Caki2 (cell line): ENCODE data around the gene PEX14. TPM values are rescaled to one million over a fixed set of nuclear protein-coding genes. Genes with fewer than 3 reads are reported as not detected.

ENCODE experiments used
- DNase-seq: peaks from one replicate; pipeline ENCODE4 v3.0.0-alpha.2; 2015; ENCODE audit warnings: low read depth
- in situ Hi-C: cut with HindIII; loops from 2 replicates; pipeline ENCODE4 v1.10.0; 2016; ENCODE audit warnings: low sequenced_read_pairs, low pct_unique_long_range_greater_than_20kb, mixed read lengths
- total RNA-seq: library from RNA; depleted of rRNA; stranded (reverse); fragments of >200 nt; shearing (Covaris generic); gene quantifications from 2 replicates; pipeline ENCODE4 v1.2.3, GENCODE V29; 2014; ENCODE audit warnings: low replicate concordance

Gene PEX14
- total RNA-seq, 1 experiment from 2014 or later: 24.9 TPM

DNA sequence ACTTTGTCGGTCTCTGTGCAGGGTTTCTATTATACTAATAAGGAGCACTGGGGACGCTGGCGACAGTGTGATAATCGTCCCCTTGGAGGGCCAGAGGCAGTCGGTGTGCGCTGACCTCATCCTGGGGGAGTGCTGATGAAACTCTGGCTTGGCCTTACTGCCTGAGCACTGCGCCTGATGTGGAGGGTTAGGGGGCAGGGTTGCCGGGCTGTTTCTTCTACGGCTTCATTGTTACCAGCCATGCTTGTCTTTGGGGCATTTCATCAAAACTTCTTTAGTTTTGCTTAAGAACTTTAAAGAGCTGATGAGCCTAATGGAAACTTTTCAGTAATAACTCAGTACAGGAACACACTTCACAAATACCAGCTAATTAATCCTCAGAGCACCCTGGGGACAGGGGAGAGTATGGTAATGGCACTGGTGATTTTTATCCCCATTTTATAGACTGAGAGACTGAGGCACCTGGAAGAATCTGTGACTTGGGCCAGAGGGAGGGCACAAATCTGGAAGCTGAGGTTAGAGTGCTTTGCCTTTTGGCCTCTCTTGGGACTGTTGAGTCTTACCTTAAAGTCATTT is 81.8 kb downstream of the PEX14 start:
- in situ Hi-C loops: no loop called here
- DNase-seq: no peak

DNA sequence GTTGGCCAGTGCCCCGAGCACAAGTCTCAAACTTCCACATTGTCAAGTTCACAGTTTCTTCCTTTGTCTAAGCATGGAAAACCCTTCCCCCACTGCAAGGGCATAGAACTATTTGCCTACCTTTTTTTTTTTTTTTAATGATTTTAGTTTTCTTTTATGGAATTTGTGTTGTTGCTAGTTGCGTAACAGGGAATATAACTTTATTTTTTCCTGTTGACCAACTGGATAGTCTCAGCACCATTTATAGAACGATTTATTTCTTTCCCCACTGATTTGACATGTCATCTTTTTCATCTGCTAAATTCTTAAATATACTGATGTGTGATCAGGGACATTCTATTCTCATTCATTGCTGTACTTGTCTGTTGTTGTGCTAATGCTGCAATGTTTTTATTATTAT is 83.0 kb downstream of the PEX14 start:
- no peak for DNase-seq
- in situ Hi-C loops: no loop called here

DNA sequence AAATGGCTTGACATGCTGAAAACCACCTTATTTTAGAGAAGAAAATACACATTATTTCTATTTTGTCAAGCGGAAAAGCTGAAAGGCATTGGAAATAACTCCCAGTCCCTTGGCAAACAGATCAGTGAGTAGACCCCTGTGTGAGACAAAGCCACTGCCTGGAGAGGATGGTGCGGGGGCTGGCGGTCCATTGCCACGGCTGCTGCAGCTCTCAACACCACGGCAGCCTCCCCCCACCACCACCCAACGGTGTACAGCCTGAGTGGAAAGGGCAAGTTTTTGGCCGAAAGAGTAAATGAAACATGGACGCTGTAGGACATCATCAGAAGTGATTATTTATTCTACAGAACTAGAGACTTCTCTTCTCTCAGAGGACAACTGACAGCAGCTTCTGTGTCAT is 84.6 kb downstream of the PEX14 start:
- no peak for DNase-seq
- in situ Hi-C loops: no loop called here

DNA sequence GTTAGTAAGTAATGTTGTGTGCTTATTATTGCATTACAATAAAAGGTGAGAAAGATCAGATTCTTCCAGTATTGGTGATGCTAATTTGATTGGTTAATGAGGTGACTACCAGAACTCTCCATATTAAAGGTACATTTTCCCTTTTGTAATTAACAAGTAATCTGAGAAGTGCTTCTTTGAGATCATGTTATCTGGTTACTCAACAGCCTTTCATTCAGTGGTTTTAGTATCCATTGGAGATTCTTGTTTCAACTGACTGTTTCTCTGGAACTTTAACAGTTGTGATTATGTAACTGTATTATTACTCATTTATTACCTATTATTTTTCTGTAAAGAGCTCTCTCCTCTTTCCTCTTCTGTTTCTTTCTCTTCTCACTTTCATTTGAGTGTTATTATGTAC is 86.7 kb downstream of the PEX14 start:
- in situ Hi-C loops: no loop called here
- DNase-seq: no peak

DNA sequence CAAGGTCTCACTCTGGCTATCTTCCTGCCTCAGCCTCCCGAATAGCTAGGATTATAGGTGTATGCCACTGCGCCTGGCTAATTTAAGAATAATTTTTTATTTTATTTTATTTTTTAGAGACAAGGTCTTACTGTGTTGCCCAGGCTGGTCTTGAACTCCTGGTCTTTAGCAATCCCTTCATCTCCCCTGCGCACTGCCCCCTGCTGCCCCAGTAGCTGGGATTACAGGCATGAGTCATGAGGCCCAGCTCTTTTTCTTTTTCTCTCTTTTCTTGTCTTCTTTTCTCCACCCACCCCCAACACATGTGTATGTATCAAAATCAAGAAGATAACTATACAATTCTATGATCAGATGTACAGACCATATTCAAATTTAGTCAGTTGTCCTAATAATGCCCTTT is 87.2 kb downstream of the PEX14 start:
- in situ Hi-C loops: no loop called here
- no peak for DNase-seq

DNA sequence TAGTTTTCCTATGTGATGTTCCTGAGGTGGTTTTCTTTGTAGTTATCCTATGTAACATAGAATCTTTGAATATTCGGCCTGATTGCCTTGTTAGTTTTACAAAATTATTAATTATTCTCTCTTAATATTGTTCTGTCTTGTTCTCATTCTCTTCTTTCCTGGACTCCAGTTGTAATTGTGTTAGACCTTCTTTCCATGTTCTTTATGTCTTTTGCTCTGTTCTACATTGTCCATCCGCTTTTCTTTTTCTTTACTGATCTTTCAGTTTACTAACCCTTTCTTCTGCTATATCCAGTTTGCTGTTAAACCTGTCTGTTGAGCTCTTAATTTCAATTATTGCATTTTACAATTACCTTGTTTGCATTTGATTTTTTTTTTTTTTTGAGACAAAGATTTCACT is 89.3 kb downstream of the PEX14 start:
- DNase-seq: peak; percentile 42
- in situ Hi-C loops: no loop called here

DNA sequence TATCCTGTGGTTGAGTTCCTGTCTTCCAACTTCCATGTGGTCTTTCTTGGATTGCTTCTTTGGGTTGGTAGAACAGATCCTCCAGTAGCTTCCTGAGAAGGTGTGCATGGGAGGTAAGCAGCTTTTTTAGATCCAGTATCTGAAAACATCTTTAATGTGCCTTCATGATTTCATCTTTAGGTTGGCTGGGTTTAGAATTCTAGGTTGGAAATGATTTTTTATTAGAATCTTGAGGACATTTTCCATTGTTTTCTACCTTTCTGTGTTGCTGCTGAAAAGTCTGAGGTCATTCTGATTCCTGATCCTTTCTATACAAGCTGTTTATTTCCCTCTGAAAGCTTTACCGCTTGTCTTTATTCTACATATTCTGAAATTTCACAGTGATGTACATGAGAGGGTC is 94.8 kb downstream of the PEX14 start:
- in situ Hi-C loops: no loop called here
- DNase-seq: no peak

DNA sequence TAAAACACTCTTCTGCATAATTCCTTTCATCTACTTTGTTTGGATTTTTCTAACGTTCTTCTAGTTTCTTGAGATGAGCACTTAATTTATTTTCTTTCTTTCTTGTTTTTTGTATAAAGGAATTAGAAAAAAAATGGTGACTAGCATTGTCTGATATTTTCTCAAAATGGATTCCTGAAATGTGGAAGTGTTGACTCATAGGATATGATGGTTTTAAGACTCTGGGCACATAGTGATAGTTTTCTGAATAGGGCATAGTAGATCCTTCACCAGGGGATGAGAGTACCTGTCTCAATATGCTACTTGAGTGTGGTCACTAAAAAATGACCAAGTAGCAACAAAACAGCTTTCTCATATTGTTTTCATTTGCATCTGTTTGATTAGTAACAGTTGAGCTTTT is 100.9 kb downstream of the PEX14 start:
- in situ Hi-C loops: no loop called here
- peak; percentile 6 for DNase-seq

DNA sequence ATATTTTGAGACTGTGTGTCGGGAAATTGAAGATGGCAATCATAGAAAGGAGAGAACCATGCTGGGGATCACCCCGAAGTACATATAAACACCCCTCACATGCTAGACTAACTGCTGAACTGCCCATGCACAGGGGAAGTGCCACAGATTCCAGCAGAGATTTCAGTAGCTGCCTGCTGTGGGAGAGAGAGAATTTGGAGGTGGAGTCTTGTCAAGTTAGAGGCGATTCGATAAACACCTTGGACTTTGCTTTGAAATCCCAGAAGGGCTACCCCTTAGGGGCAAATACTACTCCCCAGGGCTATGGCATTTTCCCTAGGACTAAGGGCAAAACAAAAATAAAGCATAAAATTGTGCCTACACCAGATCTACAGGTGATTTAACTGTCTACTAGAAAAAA is 103.3 kb downstream of the PEX14 start:
- DNase-seq: no peak
- in situ Hi-C loops: no loop called here

DNA sequence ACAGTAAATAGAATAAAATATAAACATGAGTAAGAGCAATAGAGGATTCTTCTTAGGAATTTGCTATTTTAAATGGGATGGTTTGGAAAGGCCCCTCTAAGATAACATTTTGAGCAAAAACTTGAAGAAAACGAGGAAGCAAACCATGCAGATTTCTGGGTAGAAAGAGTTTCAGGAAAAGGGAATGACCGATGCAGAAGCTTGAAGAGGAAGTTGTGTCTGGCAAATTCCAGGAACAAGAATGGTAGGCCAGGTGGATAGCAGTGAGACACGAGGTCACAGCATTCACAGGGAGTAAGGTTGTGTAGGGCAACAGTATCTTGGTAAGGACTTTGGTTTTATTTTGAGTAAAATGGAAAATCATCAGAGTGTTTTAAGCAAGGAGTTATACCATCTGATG is 108.9 kb downstream of the PEX14 start:
- in situ Hi-C loops: no loop called here
- no peak for DNase-seq

DNA sequence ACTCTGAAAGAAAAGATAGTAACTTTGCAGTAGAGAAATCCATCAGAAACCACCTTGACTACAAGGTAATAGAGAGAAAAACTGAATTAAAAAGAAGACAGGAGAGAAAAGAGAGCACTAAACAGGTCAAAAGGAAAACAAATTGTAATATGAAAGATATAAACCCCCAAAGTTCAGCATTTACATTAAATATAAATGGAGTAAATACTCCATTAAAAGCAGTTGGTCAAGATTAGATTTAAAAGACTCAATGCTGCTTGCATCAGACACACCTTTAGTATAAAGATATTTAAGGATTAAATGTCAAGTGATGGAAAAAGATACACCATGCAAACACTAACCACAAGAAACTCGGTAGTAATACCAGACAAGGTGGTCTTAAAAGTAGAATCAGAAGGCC is 110.5 kb downstream of the PEX14 start:
- in situ Hi-C loops: no loop called here
- DNase-seq: no peak

DNA sequence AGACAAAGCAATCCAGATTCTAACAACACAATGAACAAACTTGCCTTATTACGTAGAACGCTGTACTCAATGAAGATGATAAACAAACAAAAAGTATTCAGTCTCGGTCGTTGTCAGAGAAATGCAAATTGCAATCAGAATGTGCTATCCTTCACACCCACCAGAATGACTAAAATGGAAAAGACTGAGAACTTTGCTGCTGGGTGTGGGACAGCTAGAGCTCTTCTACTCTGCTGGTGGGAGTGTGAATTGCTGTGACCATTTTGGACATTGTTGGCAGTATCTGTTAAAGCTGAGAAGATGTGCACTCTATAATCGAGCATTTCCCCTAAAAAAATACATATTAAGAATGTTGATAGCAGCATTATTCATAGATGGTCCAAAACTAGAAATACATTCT is 111.4 kb downstream of the PEX14 start:
- in situ Hi-C loops: no loop called here
- no peak for DNase-seq

DNA sequence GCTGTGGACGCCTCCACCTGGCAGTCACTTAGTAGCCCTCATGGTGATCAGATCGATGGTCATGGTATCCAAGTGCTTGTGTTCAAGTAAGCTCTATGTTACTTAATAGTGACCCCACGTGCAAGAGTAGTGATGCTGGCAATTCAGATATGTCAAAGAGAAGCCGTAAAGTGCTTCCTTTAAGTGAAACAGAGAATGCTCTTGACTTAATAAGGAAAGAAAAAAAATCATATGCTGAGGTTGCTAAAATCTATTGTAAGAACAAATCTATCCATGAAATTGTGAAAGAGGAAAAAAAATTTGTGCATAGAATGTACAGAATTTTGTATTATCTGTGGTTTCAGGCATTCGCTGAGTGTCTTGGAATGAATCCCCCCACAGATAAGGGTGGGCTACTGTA is 113.9 kb downstream of the PEX14 start:
- DNase-seq: no peak
- in situ Hi-C loops: no loop called here

DNA sequence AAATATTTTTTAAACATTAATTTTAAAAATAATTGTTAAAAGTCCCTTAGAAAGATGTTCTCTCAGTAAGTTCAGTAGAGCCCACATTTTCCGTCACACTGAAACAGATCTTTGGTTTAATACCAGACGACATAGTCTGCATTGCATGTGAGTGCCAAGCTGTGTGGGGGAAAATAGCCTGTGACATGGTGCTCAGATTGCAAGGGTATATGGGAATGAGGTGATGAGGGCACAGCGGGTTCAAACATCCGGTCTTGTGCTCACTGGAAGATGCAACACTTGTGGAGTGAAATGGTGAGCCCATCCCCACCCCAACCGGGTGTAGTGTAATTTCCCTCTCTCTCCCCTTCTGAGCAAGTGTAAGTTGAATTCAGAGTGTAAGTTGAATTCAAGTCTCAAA is 114.3 kb downstream of the PEX14 start:
- in situ Hi-C loops: no loop called here

DNA sequence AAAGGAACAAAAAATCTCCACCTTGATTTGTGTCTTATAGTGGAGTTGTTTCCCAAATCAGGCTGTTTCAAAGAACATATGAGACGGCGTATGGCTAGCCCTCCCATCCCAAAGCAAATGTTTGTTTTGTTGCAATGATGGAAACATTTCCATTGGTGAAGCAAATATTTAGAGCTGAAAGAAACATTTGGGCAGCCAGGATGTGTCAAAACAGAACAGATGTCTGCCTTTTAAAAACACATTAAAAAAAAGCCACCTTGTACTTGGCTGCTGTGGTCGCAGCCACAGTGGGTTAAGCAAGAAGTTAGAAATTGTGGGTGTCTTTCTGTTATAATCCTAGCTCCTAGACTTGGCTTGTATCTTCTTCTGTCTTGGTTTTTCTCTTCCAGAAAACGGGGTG is 116.3 kb downstream of the PEX14 start:
- no peak for DNase-seq
- in situ Hi-C loops: no loop called here

More for the DNA sequence above, 114.3 kb downstream of the PEX14 start:
- DNase-seq: no peak

DNA sequence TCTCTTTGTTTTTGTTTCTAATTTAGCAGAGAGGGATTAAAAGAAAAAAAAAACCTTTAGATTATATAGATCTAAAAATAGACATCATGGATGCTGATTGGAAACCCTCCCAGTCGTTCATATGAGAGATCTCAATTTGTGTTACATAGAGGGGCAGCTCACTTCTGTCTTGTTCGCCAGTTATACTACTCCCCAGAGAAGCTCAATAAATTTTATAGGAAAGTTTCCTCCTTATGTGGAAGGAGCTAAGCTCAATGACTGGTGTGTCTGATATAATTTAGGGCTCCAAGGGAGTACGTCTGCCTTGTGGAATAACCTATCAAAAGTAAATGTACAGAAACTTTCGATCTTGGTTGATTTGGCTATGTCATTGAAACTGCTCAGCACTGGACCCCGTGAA is 117.6 kb downstream of the PEX14 start:
- in situ Hi-C loops: no loop called here
- DNase-seq: no peak

DNA sequence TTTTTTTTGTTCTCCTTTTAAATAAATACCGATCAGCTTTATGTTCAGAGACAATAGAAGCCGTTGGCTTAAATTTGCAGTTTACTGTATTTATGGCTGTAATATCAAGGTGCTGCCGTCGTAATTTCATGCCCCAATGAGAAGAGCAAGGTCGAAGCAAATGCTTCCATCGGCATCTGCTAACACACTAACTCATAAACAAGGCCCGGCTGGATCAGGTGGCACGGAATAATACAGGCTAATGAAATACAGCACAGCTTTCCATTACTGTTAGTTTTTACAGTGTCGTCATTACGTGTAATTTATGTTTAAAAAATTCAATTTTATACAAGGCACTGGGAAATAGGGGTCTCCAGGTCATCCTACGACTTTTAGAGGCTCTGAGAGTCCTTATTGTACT is 119.0 kb downstream of the PEX14 start:
- no peak for DNase-seq
- in situ Hi-C loops: no loop called here

DNA sequence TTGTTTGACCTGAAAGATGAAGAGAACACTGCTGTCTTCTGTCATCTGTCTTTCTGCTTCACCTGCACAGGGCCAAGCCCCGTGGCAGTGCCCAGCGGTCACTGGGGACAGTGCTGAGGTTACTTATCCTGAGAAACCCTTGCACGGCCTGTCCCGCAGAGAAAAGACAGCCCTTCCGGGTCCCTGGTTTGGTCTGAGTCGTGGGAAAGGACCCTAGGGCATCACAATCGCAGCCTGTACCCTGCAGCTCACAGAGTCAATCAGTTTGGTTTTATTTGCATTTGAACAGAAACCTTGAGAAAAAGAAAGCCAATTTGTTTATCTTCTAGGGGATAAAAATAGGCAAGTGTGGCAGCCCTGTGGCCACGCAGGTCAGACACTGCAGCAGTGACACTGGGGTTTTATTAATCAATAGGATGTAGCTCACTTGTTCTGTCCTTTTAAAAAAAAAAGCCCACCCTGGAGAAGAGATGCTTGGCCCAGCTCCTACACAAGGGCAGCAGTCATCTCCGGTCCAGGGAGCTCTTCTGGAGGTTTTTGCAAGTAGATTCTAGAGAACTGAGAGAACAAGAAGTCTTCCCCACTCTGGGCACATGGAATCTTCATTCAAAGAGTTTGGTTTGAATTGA is 120.0 kb downstream of the PEX14 start:
- in situ Hi-C loops: no loop called here
- no peak for DNase-seq

DNA sequence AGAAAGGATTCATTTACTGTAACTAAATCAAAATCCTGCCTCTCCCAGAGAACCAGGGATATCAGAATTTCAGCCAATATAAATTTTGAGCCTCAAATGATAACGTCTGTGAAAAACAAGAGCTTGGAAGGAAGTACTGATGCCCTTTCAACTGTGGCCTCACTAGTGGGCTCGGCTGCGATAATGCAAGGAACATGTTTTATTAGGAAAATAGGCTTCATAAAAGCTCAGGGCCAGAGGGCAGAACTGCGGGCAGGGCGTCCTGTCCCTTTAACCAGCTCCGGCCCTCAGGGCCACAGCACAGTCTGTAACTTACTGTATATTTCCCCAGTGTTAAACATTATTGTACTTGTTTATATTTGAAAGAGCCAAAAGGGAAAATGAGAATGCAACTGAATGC is 122.0 kb downstream of the PEX14 start:
- in situ Hi-C loops: no loop called here
- DNase-seq: no peak

DNA sequence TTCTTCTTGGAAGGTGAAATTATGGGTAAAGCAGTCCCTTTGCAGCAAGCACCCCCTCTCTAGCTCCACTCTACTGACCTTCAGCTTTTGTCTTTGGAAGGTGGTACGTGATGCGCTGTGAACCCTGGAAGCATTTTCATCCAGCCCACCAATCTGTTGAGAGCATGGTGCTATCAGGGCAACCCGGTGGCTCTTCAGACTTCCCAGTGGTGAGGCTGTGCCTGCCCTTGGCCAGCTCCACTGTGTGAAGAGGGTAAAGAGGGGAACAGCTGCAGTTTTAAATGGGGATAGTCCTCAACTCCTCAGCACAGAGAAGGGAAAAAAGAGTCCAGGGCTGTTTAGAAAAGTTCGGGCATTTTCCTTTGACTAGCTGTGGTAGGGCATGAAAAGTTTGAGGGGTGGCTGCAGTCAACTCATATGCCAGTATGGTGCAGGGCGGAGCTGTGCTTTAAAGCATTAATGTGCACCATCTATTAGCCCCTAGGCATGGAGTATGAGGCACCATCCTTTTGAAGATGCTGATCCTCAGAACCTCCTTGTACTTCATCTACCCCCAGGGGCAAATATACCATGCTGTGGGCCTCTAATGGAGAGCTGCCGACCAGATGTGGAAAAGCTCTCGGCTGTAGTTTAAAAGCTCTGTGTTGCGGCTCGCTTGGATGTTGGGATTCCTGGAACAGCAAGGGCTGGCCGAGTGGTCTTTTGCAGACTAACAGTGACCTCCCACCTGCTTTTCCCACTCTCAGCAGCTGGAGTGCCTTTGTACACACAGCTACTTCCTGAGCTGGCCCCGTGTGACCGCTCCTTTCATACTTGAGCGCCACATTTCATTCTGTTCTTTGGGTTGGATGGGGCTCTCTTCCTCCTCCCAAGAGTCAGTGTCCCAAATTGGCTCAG is 123.0 kb downstream of the PEX14 start:
- in situ Hi-C loops: no loop called here

More for the DNA sequence above, 123.0 kb downstream of the PEX14 start:
- no peak for DNase-seq
